GM18907 (cell line): ENCODE measurements around the gene PDE6D.
A peak's percentile ranks its signal among the peaks of the same experiment; 100 is the strongest.
"Not testable (repeated sequence)": the region's sequence is repeated elsewhere in the genome, so short reads cannot be mapped to it uniquely, and the experiment has no call there.

Experiments used
- ATAC-seq: cut with Tn5 transposase; IDR thresholded peaks from one replicate; pipeline ENCODE4 v1.9.1; 2021; ENCODE audit warnings: mild to moderate bottlenecking, moderate library complexity; ENCODE audit not compliant: unreplicated experiment

The PDE6D gene

DNA sequence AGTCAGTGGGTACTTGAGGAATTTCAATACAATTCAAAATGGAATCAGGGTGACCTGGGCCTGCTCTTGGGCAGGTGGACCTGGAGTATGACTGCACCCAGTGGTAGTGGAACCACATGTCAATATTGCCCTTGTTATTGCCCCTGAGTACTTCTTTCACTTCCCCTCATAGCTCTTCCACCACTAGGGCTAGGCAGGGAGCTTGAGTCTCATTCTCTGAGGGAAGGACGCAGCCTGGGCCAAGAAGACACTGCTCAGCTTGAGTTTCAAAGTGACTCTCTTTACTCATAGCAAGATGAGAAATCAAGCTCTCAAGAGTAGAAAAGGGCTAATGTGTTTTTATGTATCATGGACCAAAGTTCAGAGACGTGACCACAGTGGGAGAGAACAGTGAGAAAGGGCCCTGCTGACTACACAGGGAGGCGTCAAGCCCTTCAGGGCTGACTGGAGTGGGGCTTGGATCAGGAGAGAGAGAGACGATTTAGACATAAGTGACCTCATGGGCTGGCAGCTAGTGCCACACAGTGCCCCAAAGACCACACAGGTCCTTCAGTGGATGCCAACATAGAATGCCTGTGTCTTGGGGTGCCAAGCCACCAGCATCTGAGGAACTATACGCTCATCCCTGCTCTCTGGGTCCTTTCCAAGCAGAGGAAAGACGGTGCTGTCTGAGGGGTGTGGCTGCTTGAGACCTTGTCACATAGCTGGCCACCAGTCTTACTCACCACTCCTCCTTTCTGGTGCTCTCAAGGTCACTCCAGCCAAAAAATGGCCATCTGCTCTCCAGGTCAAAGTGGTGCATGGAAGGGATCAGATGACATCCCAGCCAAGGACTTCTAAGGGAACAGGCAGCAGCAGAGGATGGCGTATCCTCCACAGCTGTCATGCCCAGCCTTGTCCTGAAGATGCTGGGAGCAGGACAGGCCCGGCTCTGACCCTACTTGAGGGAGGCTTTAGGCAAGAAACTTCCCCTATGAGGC lies 59.8 kb downstream of the PDE6D start:
- ATAC-seq = peak; percentile 69

DNA sequence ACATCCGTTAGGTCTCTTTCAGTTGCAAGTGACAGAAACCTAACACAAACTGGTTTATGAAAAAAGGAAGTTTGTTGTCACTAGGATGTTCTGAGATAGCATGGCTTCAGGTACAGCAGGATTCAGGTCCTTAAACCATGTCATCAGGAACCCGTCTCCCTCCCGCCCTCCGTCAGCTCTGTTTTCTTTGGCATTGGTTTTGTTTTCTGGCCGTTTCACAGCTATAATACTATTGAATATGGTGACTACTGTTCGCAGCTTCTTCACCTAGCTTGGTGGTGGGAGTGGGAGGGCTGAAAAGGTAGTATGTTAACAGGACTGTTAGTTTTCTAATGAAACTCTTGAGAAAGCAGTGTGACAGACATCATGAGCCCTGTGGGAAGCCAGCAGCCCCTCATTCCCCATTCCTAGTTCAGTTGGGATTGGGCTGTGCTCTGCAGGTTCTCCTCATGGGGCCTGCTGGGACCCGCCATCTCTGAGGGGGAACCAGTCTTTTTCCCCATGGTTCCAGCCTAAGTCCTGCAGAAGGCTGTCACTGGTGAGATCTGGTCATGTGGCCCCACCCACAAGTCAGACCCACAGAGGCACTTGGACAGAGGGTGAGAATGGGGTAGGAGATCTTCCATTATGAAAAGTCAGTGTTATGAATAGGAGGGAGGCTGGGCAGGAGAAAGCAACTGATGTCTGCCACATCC lies 60.6 kb downstream of the PDE6D start:
- peak; percentile 14 for ATAC-seq

DNA sequence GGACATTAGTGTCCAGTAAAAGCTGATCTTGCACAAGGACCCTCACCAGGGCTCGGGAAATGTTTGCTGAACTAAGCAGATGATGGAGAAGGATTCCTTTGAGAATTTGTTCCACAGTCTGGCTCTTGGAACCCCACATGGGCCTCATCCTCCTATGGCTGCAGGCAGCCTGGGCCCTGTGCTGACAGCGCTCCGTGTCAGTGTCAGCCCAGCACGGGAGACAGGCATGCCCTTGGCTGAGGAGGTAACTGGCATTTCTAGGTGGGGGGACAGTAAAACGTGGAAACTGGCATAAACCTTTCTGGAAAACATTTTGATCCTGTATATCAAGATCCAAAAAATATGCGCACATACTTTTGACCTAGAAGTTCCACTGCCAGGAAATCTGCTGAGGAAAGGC lies 62.3 kb downstream of the PDE6D start:
- ATAC-seq = no peak

DNA sequence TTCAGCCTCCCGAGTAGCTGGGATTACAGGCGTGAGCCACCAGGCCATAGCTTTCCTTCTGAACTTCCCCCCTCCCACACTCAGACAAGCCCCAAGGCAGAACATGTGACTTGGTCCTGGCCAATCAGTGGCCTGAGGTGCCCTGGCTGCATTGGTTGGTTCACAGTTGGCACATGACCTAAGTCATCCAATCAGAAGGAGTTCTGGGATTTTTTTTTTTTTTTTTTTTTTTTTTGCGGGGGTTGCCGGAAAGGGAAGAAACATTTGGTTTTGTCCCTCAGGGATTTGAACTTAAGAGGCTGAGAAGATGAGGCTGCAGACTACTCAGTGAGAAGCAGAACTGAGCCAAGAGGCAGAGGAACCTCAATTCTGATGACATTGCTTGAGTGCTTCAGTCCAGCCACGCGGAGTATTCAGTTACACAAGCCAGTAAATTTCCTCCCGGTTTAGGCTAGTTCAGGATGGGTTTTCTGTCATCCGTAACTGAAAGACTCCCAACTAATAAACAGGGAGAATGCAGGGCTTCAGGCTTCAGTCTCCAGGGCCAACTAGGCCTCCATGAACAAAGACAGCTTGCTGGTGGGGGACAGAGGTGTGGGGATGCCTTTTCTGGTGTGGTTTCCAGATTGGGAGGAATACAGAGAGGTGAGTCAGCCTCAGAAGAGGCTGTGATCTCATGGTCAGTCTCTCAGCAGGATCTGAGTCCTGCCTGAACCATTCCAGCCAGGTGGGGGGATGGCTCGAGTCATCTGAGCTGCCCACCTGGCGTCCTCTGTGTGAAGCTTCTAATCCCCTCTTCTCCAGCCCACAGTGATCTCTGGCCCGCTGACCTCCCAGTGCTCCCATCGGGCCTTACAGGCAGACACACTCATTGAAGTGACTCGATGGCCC lies 63.6 kb downstream of the PDE6D start:
- peak; percentile 26 for ATAC-seq

DNA sequence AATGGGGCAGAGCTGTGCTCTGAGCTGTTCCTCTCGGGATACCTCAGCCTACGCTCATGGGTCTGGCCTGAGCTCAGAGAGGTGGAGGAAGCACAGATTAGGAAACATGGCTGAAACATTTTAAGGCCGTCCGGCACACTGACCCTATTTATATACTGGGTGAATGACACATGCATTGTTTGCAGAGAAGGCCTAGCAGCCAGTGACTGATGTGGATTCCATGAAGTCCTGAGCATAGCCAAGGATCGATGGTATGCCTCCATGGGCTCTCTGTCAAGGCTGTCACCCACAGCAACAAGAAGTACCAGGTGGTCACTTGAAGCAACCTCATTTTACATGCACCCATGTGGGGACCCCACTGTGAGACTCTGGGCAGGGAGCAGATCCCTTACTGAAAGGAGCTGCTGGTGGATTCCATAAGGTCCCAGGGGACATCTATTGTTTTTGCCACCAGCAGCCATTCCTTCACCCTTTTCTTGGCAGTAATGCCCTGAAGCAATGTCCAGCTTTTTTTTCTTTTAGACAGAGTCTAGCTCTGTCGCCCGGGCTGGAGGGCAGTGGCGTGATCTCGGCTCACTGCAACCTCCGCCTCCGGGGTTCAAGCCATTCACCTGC lies 64.3 kb downstream of the PDE6D start:
- ATAC-seq = no peak

DNA sequence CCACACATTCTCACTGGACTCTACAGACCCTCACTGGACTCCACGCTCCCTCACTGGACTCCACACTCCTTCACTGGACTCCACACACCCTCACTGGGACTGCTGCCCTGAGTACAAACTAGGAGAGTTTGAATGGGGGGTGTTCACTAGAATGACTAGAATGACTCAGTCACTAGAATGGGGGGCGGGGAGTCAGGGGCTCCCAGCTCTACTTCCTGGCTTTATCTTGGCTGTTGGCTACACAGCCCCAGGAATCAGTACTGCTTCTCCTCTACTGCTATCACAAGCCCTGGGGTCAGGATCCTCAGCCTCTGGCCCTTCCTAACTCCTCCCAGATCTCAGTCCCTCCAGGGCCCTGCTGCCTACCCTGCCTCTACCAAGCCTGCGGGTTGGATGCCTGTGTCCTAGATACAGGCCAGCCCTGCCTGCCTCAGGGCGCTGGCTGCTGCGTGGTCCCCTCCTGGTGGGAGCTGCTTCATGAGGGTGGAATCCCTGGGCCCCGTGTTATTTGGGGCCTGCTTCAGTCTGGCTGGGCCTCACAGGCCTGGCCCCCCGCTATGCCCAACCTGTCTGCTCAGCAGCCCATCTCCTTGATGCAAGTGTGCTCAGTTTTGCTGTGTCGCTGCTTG lies 65.0 kb downstream of the PDE6D start:
- ATAC-seq = no peak

DNA sequence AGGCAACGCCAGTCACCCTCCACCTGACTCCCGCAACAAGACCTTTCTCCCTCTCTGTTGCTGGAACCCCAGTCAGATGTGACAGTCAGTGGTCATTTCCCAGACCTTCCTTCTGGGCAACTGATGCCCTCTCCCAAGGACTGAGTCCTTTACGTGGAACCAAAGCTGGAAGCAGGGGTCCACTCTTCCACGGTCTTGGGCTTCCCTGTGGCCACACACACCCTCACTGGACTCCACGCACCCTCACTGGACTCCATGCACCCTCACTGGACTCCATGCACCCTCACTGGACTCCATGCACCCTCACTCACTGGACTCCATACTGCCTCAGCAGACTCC lies 65.6 kb downstream of the PDE6D start:
- no peak for ATAC-seq

DNA sequence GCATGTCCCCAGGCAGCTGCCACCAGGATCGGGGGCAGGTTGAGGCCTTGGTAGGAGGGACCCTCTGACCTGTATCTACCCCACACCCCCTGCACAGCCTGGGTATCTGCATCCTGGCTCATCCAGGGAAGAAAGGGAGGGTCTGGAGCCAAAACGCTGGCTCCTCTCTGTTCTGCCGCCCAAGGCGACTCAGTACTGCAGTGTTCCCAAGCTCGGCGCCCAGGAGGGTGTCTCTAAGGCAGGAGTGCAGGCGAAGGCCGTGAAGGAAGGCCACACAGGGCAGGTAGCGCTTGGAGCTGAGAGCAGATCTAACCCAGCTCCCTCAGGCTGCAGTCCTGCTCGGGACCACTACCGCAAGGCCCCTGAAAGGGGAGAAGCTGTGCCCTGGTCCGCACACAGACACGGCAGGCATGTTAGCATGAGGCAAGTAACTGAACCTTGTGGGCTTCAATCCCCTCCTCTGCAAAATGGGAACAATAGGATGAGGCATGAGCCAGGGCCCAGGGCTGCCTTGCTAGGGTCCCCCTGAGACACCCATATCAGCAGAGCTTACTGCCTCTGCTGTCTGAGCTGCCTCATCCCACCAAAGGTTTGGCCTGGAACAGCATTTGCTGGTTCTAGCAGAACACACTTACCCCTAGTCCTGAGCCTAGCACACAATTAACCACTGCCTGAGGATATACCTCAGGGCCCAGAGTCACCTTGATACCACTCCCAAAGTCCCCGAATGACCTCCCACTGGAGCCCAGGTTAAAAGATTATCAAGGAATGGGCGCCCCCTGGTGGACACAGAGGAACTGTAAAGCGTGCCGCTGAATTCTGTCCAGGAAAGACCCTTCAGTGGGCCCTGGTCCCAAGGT lies 66.2 kb downstream of the PDE6D start:
- ATAC-seq = no peak

DNA sequence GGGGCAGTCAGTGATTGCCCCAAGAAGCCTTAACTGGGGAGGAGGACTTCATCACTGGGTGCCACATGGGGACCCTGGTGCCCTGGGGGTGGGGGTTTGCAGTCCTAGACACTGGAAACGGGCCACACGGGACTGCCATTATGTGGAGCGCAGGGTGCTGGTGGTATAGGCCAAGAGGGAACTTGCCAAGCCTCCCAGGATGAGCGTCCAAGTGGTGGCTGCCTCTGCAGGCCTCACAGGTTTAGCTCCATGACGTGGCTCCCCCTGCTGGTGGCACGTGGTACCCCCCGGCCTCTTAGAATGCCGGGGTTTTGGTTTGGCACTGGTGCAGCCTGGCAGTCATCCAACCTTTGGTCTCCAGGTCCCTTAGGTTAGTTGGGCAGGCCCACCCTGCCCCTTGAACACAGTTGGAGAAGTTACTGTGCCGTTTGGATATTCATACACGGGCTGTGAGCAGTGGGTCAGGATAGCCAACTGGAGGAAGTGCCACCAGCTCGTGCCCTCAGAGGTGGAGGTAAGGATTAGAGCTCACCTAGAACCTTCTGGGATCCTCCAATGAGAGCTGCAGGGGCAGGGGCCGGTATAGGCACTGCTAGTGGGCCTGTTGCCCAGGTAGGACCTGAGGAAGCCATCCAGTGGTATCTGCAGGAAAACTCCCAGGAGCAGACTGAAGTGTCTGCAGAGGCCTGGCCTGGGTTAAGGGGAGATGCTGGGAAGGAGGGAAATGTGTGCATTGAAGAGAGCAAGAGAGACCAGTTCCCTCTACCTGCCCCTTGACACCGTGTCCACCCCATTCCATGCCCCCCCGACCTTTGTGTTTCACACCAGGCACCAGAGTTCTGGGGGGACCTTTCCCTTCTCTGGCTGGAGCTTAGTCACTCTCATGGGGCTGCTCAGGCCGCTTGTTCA lies 67.1 kb downstream of the PDE6D start:
- peak; percentile 25 for ATAC-seq

DNA sequence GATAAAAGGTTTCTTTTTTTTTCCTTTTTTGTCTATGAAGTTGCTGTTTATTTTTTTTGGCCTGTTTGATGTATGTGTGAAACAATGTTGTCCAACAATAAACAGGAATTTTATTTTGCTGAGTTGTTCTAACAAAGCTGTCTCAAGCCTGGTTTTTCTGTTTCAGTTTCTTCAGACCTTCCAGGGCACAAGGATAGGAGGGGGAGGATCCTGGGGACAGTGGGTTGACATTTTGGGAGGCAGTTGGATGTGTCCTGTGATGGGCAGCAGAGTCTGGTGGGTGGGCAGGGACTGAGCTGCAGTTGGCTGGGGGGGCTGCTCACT lies 67.7 kb downstream of the PDE6D start:
- ATAC-seq = not testable (repeated sequence)

DNA sequence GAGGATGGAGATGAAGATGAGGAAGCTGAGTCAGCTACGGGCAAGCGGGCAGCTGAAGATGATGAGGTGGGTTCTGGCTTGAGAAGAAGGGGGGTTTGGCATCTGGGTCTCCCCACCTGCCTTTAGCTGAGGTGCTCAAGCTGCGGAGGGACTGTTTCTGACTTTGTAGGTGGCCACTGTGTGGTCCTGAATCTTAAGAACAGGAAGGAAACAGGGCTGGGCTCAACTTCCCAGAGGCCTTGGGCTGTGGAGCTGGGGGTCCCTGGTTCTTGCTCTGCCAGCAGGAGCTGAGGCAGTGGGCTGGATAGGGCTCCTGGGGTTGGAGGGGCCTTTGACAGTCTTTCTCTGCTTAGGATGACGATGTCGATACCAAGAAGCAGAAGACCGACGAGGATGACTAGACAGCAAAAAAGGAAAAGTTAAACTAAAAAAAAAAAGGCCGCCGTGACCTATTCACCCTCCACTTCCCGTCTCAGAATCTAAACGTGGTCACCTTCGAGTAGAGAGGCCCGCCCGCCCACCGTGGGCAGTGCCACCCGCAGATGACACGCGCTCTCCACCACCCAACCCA lies 68.5 kb downstream of the PDE6D start:
- not testable (repeated sequence) for ATAC-seq

DNA sequence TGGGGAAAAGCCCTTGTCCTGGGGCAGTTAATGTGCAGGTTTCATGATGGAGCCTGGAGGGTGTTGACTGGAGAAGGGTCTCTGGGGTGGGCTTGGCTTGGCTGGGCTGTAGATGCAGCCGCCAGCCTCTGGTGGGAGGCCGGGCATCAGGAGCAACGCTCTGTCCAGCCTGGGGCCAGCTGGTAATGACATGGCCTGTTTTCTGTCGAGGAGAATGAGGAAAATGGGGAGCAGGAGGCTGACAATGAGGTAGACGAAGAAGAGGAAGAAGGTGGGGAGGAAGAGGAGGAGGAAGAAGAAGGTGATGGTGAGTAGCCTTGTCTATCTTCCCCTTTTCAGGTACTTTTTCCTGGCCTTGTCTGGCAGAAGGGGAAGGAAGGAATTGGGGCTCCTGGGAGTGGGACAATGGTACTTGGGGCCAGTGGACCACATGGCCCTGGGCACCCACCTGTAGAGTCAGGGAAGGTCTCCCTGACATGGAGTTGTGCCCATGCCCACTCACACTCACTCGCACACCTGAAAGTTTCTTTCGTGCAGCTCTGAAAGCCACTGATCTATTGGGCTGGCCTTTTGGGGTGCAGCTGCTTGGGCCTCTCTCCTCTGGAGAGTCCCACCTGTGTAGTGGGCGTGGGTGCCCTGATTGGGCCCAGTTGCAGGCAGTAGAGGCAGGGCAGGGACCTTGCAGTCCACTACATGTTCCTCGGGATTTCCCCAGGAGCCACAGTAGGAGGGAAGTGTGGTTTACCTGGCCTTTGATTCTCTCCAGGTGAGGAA lies 69.2 kb downstream of the PDE6D start:
- no peak for ATAC-seq

DNA sequence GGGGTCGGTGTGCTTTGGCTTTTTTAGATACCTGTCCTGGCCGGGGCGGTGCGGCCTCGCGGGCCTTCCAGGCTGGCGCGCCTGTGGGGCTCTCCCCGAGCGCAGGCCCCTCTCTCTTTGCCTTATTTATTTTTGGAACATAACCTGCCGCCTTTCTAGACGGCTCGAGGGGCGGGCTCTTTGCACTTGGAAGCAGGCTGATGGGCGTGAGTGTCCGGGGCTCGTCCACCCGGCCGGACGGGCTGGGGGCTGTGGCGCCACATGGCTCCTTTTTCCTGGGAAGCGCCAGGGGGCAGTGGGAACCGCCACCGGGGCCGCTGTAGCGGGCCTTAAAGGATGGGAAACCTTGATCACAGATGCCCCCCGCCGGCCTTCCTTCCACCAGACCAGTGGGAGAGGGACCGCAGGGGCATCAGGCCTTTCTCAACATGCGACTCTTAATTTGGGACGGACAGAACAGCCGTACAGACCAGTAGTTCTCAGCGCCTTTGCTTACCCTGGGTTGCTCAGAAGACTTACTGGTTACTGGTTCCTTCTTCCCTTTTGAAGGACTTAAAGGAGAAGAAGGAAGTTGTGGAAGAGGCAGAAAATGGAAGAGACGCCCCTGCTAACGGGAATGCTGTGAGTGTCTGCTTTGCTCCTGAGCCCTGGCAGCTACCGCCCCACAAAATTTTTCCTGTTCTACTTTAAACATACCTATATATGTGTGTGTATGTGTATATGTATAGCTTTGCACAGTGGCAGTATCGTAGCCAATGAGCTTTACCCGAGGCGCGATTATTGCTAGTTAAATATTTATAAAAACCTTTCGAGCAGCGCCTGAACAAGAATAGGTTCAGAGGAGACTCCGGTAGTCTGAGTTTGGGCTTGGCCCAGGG lies 70.0 kb downstream of the PDE6D start:
- ATAC-seq = no peak

DNA sequence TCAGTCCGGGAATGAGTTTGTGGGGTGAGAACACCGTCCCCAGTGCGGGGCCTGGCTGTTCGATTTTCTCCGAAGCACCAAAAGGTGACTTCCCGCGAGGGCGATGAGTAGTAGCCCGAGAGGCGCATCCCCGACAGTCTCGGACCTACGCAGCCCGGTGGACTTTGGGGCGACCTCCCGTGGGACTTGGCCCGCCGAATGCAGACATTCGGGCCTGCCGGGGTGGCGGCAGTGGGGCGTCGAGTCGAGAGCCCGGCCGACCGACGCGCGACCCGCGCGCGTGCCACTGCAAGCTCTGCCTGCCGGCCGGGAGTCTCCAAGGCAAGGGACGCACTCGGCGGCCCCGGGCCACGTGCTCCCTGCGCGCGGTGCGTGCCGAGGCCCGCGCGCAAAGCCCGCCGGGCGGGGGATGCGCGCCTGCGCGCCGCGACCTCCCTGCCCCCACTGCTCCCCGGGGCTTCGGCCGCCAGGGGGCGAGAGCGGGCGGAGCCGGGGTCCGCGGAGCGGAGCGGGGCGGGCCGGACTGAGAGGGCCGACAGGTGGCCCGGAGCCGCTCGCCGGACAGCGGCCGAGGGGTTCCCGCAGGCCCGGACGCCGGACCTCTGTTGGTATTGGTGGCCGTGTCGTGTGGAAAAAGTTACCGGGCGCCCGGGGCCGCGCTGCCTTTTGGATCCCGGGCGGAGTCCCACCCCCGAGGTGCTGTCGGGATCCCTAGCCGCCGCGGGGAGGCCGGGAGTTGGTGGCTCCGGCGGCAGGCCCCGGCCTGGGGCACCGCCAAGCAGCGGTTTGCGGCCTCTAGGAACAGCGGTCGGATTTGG lies 70.9 kb downstream of the PDE6D start:
- peak; percentile 12 for ATAC-seq

DNA sequence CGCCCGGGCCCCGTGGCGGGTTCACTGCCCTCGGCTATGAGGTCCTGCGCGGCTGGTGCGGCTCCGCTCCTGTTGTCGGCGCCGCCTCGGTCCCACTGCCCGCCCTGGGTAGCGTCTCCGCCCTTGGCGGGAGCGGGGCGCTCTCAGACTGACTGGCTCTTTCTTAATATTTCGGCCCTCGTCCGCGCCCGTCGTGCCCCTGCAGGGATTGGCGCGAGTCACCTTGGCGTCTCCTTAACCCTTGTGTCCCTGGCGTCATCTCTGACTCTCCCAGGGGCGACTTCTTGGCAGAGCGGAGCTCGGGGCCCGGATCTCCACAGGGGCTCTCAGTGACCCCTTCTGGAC lies 71.5 kb downstream of the PDE6D start:
- ATAC-seq = no peak
